ENCODE measurements around the gene MEIG1. TPM values are rescaled to one million over a fixed set of nuclear protein-coding genes. Genes with fewer than 3 reads are reported as not detected.

The MEIG1 gene, protein sequence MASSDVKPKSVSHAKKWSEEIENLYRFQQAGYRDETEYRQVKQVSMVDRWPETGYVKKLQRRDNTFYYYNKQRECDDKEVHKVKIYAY
- total RNA-seq (1 to 10 TPM in 2 of 9 donors, not detected in 7; 1.1 TPM), polyA plus RNA-seq (under 1 TPM; 0.44 to 0.97 (median 0.95) TPM)
- long read RNA-seq, donor 1 = 0 reads
- long read RNA-seq, donor 2 = 0 reads
- long read RNA-seq, donor 3 = 0 reads
- long read RNA-seq, donor 4 = 0 reads
- long read RNA-seq, donor 5, partial matches to known transcripts = 0 of 3 reads
- long read RNA-seq, donor 5, other reads (novel, unspliced or antisense) = 2 of 3 reads
- long read RNA-seq, donor 6, partial matches to known transcripts = 0 of 2 reads
- long read RNA-seq, donor 6, other reads (novel, unspliced or antisense) = 2 of 2 reads
- long read RNA-seq, donor 7 = 0 reads
- long read RNA-seq, donor 8, partial matches to known transcripts = 0 of 1 reads
- long read RNA-seq, donor 8, other reads (novel, unspliced or antisense) = 0 of 1 reads
- long read RNA-seq, donor 9 = 0 reads
- long read RNA-seq, donor 10 = 0 reads

DNA sequence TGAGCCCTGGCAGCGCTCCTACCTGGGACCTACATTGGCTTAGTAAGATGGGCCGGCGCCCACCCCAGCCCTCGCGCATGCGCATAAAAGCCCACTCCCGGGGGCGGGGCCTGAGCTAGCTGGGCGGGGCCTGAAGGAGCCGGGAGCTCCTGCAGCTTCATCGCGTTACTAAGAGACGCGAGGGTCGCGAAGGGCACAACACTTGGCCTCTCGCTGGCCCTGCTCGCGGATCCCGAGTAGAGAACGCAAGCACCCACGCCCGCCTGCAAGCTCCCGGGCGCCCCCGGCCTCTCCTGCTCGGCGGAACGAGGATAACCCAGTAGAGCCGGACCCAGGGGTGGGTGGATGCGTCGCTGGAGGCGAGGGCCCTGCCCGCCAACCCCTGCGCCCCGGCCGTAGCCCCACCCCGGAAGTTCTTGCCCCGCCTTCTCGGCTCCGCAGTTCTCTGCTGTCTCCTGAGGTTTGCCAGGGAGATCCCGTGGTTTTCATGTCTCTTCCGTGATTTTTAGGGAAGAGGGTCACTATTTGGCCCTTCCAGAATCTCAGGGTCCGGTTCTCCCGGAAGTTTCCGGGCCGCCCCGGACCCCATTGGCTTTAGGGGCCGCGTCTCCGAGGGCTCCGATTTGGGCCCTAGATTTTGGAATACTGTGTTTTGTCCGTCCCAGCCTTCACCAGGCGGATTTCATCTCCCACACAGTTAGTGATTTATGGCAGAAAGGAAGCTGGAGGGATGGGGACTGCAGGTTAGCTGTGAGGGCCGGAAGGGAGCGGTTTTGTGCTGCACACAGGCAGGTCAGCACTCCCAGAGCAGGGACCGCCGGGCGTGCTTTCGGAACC is at the start of gene MEIG1:
Gene MEIG1 (plus strand): TSS at position 168 of the 837 bp plus-strand sequence. CDS start 7,081 bp downstream, outside the sequence.
- Histone ChIP-seq H3K36me3 (replicated peaks in 1 of 2) (no peaks in the 10 kb centered on the region), H3K9me3 (replicated peaks in 1 of 3) (no peaks in the 10 kb centered on the region), H3K4me3 (peak within 1 kb of the TSS; percentile 47 to 74 (median 59)), H3K4me1 (replicated peaks in 1 of 2) (peaks cover 0 to 10% of the 10 kb centered on the region in 2 donors), H3K27ac (peak within 1 kb of the TSS; percentile 67 to 95 (median 95)), H3K27me3 (no peaks in the 10 kb centered on the region)
- TF ChIP-seq, protein P1, sequence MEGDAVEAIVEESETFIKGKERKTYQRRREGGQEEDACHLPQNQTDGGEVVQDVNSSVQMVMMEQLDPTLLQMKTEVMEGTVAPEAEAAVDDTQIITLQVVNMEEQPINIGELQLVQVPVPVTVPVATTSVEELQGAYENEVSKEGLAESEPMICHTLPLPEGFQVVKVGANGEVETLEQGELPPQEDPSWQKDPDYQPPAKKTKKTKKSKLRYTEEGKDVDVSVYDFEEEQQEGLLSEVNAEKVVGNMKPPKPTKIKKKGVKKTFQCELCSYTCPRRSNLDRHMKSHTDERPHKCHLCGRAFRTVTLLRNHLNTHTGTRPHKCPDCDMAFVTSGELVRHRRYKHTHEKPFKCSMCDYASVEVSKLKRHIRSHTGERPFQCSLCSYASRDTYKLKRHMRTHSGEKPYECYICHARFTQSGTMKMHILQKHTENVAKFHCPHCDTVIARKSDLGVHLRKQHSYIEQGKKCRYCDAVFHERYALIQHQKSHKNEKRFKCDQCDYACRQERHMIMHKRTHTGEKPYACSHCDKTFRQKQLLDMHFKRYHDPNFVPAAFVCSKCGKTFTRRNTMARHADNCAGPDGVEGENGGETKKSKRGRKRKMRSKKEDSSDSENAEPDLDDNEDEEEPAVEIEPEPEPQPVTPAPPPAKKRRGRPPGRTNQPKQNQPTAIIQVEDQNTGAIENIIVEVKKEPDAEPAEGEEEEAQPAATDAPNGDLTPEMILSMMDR (IDR thresholded peaks at IDR 0.05) = no peak
- peak; percentile 34 to 63 for TF ChIP-seq POLR2A (IDR thresholded peaks at IDR 0.05)
- DNase-seq = peak; percentile 93 to 96 (median 95)
- 0 to 2% (median 0%) methylated on average over 15 to 60 of the region's 60 CpGs for WGBS, 4 donors
- intact Hi-C loops (cut with DNase I) = no loop called here

DNA sequence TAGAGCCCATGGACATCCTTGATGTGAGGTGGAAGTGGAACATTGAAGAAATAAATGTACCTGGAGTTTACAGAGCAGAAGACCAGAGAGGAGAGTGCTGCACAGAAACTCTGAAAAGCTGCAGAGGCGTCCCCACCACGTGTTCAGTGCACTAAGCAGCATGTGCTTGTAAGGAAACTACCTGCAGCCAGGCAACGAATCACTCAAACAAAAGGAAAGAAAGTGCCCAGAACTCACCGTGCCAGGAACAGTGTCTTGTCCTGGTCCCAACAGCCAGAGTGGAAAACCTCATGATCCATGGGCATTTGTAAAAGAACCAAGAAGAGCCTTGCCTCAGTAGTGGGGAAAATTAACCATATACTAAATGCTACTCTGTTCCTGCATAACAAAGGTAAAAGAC is 48.2 kb upstream of the MEIG1 start:
- Histone ChIP-seq H3K9me3 (replicated peaks in 1 of 3) (no peaks in the 10 kb centered on the region), H3K27me3 (no peaks in the 10 kb centered on the region), H3K36me3 (replicated peaks in 1 of 2) (peaks cover 0 to 15% of the 10 kb centered on the region in 2 donors), H3K27ac (no peak overlapping the region), H3K4me1 (replicated peaks in 1 of 2) (peaks cover 6% of the 10 kb centered on the region in 2 donors), H3K4me3 (no peak overlapping the region)
- WGBS, 4 donors = 92 to 97% (median 93%) methylated on average over 4 of the region's 4 CpGs
- intact Hi-C loops (cut with DNase I) = no loop called here
- no peak for DNase-seq
- TF ChIP-seq POLR2A (IDR thresholded peaks at IDR 0.05) = no peak
- TF ChIP-seq, protein P1 (IDR thresholded peaks at IDR 0.05) = no peak

DNA sequence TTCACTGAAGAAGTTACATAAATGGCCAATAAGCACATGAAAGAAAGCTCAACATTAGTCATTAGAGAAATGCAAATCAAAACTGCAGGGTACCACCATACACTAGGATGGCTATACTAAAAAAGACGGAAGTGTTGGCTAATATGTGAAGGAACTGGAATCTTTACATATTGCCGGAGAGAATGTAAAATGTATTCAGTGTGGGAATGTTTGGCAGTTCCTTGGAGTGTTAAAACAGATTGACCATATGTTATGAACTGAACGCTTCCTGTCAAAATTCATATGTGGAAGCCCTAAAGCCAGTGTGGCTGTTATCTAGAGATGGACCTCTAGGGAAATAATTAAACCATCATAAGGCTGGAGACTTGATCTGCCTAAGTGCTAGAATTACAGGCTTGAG is 47.4 kb upstream of the MEIG1 start:
- intact Hi-C loops (cut with DNase I) = no loop called here
- no peak for TF ChIP-seq POLR2A (IDR thresholded peaks at IDR 0.05)
- TF ChIP-seq, protein P1 (IDR thresholded peaks at IDR 0.05) = no peak
- Histone ChIP-seq H3K4me1 (replicated peaks in 1 of 2) (peaks cover 6% of the 10 kb centered on the region in 2 donors), H3K27ac (no peak overlapping the region), H3K4me3 (no peak overlapping the region), H3K9me3 (replicated peaks in 1 of 3) (peaks cover 0 to 3% (median 0%) of the 10 kb centered on the region in 3 donors), H3K27me3 (no peaks in the 10 kb centered on the region), H3K36me3 (replicated peaks in 1 of 2) (peaks cover 0 to 15% of the 10 kb centered on the region in 2 donors)
- WGBS, 4 donors = 83 to 98% (median 97%) methylated on average over 3 of the region's 3 CpGs
- no peak for DNase-seq

DNA sequence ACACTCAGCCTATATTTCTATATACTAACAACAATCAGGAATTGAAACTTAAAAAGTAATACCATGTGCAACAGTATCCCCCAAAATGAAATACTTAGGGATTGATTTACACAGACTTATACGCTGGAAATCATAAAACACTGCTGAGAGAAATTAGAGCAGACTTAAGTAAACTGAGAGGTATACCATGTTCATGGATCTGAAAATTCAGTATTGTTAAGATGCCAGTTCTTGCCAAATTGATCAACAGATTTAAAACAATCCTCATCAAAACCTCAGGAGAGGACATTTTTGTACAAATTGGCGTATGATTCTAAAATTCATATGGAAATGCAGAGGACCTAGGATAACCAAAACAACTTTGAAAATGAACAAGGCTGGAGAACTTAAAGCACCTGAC is 42.6 kb upstream of the MEIG1 start:
- TF ChIP-seq, protein P1 (IDR thresholded peaks at IDR 0.05) = no peak
- TF ChIP-seq POLR2A (IDR thresholded peaks at IDR 0.05) = no peak
- no peak for DNase-seq
- Histone ChIP-seq H3K9me3 (replicated peaks in 1 of 3) (peaks cover 0 to 3% (median 0%) of the 10 kb centered on the region in 3 donors), H3K36me3 (replicated peaks in 1 of 2) (peaks cover 0 to 40% of the 10 kb centered on the region in 2 donors), H3K27me3 (no peaks in the 10 kb centered on the region), H3K4me3 (no peak overlapping the region), H3K27ac (no peak overlapping the region), H3K4me1 (replicated peaks in 1 of 2) (peaks cover 6% of the 10 kb centered on the region in 2 donors)
- 94 to 99% (median 97%) methylated on average over 2 of the region's 2 CpGs for WGBS, 4 donors
- intact Hi-C loops (cut with DNase I) = no loop called here

All from adrenal gland (tissue), 19 donors.